GM12878 (cell line): ENCODE data around the gene TMEM88. TPM values are rescaled to one million over a fixed set of nuclear protein-coding genes. Genes with fewer than 3 reads are reported as not detected.

Experiments used
- ATAC-seq: fragments of 200-7000 bp; cut with Tn5 transposase; 3 replicates; pipeline ENCODE4 v1.9.1; 2020; ENCODE audit warnings: mild to moderate bottlenecking, moderate library complexity
- BruUV-seq: library from RNA; stranded (reverse); fragments of 400-500 nt; replicated peaks from 2 replicates; lab custom pipeline; 2021; lab: Mats Ljungman, UMichigan
- CTCF ChIA-PET: fragments of 300-600 bp; sonication (Branson Sonifier 250); formaldehyde crosslinking; extraction: SDS; loops from one replicate; lab custom pipeline; 2021; ENCODE audit warnings: inconsistent platforms; lab: Yijun Ruan, JAX
- POLR2A ChIA-PET: fragments of 350-600 bp; formaldehyde crosslinking; extraction: SDS; loops from one replicate; lab custom pipeline; 2021; ENCODE audit warnings: inconsistent platforms; lab: Charles Lee
- RAD21 ChIA-PET: fragments of 300-600 bp; sonication (Branson Sonifier 250); formaldehyde crosslinking; loops from one replicate; lab custom pipeline; 2023; ENCODE audit warnings: antibody characterized with exemption; ENCODE audit not compliant: unreplicated experiment; lab: Charles Lee
- SMC1A ChIA-PET: fragments of 300-600 bp; sonication (Branson Sonifier 250); formaldehyde crosslinking; loops from one replicate; lab custom pipeline; 2023; ENCODE audit not compliant: unreplicated experiment, uncharacterized antibody; lab: Charles Lee
- DNase-seq: peaks from one replicate; pipeline ENCODE4 v3.0.0-alpha.2; 2011; ENCODE audit warnings: low read depth, low spot score
- FAIRE-seq: peaks from 3 replicates; lab custom pipeline; 2011; peaks lifted over from hg19 to GRCh38; lab: Jason Lieb, UNC
- H2AFZ ChIP-seq: 2 replicates; pipeline ENCODE4 v1.6.0; 2011; ENCODE audit warnings: low read depth, low read length, control low read depth; ENCODE audit not compliant: control insufficient read depth
- H3K27ac ChIP-seq: 2 replicates; pipeline ENCODE4 v1.5.1; 2011; ENCODE audit warnings: control low read depth; ENCODE audit not compliant: control insufficient read depth, insufficient read depth
- H3K27me3 ChIP-seq, 2 experiments: replicated peaks in 1 of 2; 2 replicates each; pipeline versions ENCODE4 v1.6.0 to v1.6.1; 2011; ENCODE audit warnings: low read length in 1 of 2; ENCODE audit not compliant: control insufficient read depth in 2 of 2, insufficient read depth in 2 of 2
- H3K36me3 ChIP-seq, 2 experiments: 2 replicates each; pipeline ENCODE4 v1.5.1; 2011; ENCODE audit warnings: low read length in 1 of 2; ENCODE audit not compliant: control insufficient read depth in 2 of 2, insufficient read depth in 2 of 2
- H3K4me1 ChIP-seq: 2 replicates; pipeline ENCODE4 v1.6.1; 2011; ENCODE audit warnings: mild to moderate bottlenecking, low read length, moderate library complexity, mixed read lengths; ENCODE audit not compliant: control insufficient read depth, insufficient read depth
- H3K4me2 ChIP-seq: 2 replicates; pipeline ENCODE4 v1.6.0; 2011; ENCODE audit warnings: control low read depth; ENCODE audit not compliant: control insufficient read depth, insufficient read depth
- H3K4me3 ChIP-seq: fragments of 200-600 bp; sonication (generic); 2 replicates; pipeline ENCODE4 v1.5.1; 2016
- H3K79me2 ChIP-seq: 2 replicates; pipeline ENCODE4 v1.6.0; 2011; ENCODE audit warnings: low read length; ENCODE audit not compliant: control insufficient read depth, insufficient read depth
- H3K9ac ChIP-seq: 2 replicates; pipeline ENCODE4 v1.8.0; 2011; ENCODE audit warnings: low read length, control low read depth, mixed read lengths; ENCODE audit not compliant: control insufficient read depth, insufficient read depth
- H3K9me3 ChIP-seq: replicated peaks from 3 replicates; pipeline ENCODE4 v1.5.1; 2011; ENCODE audit warnings: mild to moderate bottlenecking, low read length; ENCODE audit not compliant: control insufficient read depth, insufficient read depth
- H4K20me1 ChIP-seq: 2 replicates; pipeline ENCODE4 v1.6.0; 2011; ENCODE audit not compliant: control insufficient read depth, insufficient read depth
- ATF3 ChIP-seq: IDR thresholded peaks from 2 replicates; pipeline ENCODE4 v1.6.1; 2011; ENCODE audit warnings: low read depth, mild to moderate bottlenecking, low read length, moderate library complexity, borderline replicate concordance; ENCODE audit errors: extremely low read depth
- BMI1 ChIP-seq: fragments of 450-650 bp; IDR thresholded peaks from 2 replicates; pipeline ENCODE4 v1.6.1; 2016; ENCODE audit warnings: mild to moderate bottlenecking, moderate library complexity, borderline replicate concordance
- CBX5 ChIP-seq: sonication (generic); IDR thresholded peaks from 2 replicates; pipeline ENCODE4 v1.6.1; 2016; ENCODE audit warnings: low read depth, moderate library complexity, mild to moderate bottlenecking, inconsistent platforms
- E4F1 ChIP-seq: fragments of 450-650 bp; IDR thresholded peaks from 2 replicates; pipeline ENCODE4 v1.6.1; 2018; ENCODE audit warnings: borderline replicate concordance, mild to moderate bottlenecking; ENCODE audit not compliant: partially characterized antibody
- JUND ChIP-seq: IDR thresholded peaks from 2 replicates; pipeline ENCODE4 v1.6.1; 2012; ENCODE audit warnings: low read depth, mild to moderate bottlenecking, low read length, improper control_type of control experiment, moderate library complexity
- KLF5 ChIP-seq: fragments of 450-650 bp; IDR thresholded peaks from 2 replicates; pipeline ENCODE4 v1.6.1; 2014; ENCODE audit warnings: mild to moderate bottlenecking; ENCODE audit not compliant: partially characterized antibody
- MLLT1 ChIP-seq: fragments of 450-650 bp; IDR thresholded peaks from 2 replicates; pipeline ENCODE4 v1.6.1; 2016; ENCODE audit warnings: mild to moderate bottlenecking
- MXI1 ChIP-seq: fragments of 150-350 bp; IDR thresholded peaks from 2 replicates; pipeline ENCODE4 v1.6.1; 2011; ENCODE audit warnings: low read depth, mild to moderate bottlenecking, inconsistent platforms, low read length, improper control_type of control experiment
- NRF1 ChIP-seq: conservative IDR thresholded peaks from 2 replicates; pipeline ENCODE4 v1.6.1; 2011; ENCODE audit warnings: mild to moderate bottlenecking, low read depth, low read length, improper control_type of control experiment
- POLR2A ChIP-seq: IDR thresholded peaks from 2 replicates; pipeline ENCODE4 v1.6.1; 2011; ENCODE audit warnings: low read depth, mild to moderate bottlenecking, low read length
- SP1 ChIP-seq: IDR thresholded peaks from one replicate; pipeline ENCODE4 v1.6.1; 2011; ENCODE audit warnings: low read depth, low read length
- SUZ12 ChIP-seq: fragments of 200-600 bp; sonication (generic); IDR thresholded peaks from one replicate; pipeline ENCODE4 v1.6.1; 2018; ENCODE audit warnings: antibody characterized with exemption, mild to moderate bottlenecking; ENCODE audit not compliant: unreplicated experiment
- WRNIP1 ChIP-seq: IDR thresholded peaks from 2 replicates; pipeline ENCODE4 v1.6.1; 2011; ENCODE audit warnings: low read depth, low read length, improper control_type of control experiment, borderline replicate concordance
- YBX1 ChIP-seq: fragments of 450-650 bp; IDR thresholded peaks from 2 replicates; pipeline ENCODE4 v1.6.1; 2016; ENCODE audit warnings: antibody characterized with exemption
- YY1 ChIP-seq: IDR thresholded peaks from 2 replicates; pipeline ENCODE4 v1.6.1; 2011; ENCODE audit warnings: low read depth, mild to moderate bottlenecking, low read length
- ZBTB33 ChIP-seq: fragments of 450-650 bp; IDR thresholded peaks from 2 replicates; pipeline ENCODE4 v1.6.1; 2017; ENCODE audit warnings: mild to moderate bottlenecking
- WGBS: methylation state at CpG from one replicate; pipeline ENCODE4 v1.1.6; 2016; ENCODE audit warnings: low lambda C conversion rate; ENCODE audit not compliant: insufficient replicate concordance, insufficient coverage; ENCODE audit errors: missing lambda C conversion rate; 5-methylcytosine and 5-hydroxymethylcytosine counted together
- in situ Hi-C: fragments of 300-500 bp; cut with MboI; formaldehyde crosslinking; loops from 9 replicates; pipeline ENCODE4 v1.14.3; 2018; ENCODE audit warnings: mixed read lengths
- intact Hi-C: fragments of 100-400 bp; cut with micrococcal nuclease; formaldehyde crosslinking; loops from one replicate; pipeline ENCODE4 v1.14.2; 2022; ENCODE audit not compliant: unreplicated experiment
- polyA plus RNA-seq, 11 experiments: library from polyadenylated mRNA; depleted of rRNA in 4 of 11; unstranded in 6 of 11; stranded (reverse) in 5 of 11; fragments of >200 nt; fragmentation: Nextera tagmentation in 4 of 11; fragmentation: Illumina TruSeq in 1 of 11; extraction: Ambion mirVana in 4 of 11; extraction: Trizol in 1 of 11; gene quantifications; 1 replicate in 1 of 11; 2 replicates in 10 of 11; pipeline versions ENCODE4 v1.2.1 to v1.2.3, GENCODE V29; 2011 to 2016; ENCODE audit warnings: inconsistent platforms in 2 of 11, missing spikeins in 2 of 11, low read depth in 1 of 11
- total RNA-seq, 4 experiments: library from RNA; depleted of rRNA in 3 of 4; stranded (reverse); fragments of >200 nt in 3 of 4; fragmentation: Illumina TruSeq in 1 of 4; extraction: Trizol in 1 of 4; gene quantifications; 2 replicates each; pipeline versions ENCODE4 v1.2.1 to v1.2.3, GENCODE V29; 2013 to 2021

Gene TMEM88
- total and polyA plus RNA-seq, 10 of the 15 experiments (the other 5 are each of a cell fraction or from before 2014, with no cell fraction given) = 0.21 to 2.2 (median 0.62) TPM; not detected in 5

- peak overlapping the region; percentile 100 for H3K4me2 ChIP-seq
- H3K27ac ChIP-seq = peak overlapping the region; percentile 99
- ATAC-seq (peak; percentile 37), FAIRE-seq (peak; percentile 41), DNase-seq (peak; percentile 70)
- H3K79me2 ChIP-seq = peaks cover 46% of the 10 kb centered on the region
- ChIA-PET SMC1A (no interaction called here), CTCF (interaction anchor here (2.2 to 5.7 kb wide), 3 partner anchors 10 to 18 kb away, joined by 7 to 57 read pairs (median 16); partner anchors contain the start of genes CYB5D1, KDM6B and NAA38), RAD21 (interaction anchor here (1.3 to 3.7 kb wide), 5 partner anchors 9 to 42 kb away, joined by 3 to 36 read pairs (median 4); partner anchors contain the start of genes KDM6B and NAA38), POLR2A (interaction anchor here (0.6 to 4.1 kb wide), 6 partner anchors 9 to 134 kb away, joined by 3 to 49 read pairs (median 4); partner anchors contain the start of genes CYB5D1, KDM6B and NAA38)
- no peaks in the 10 kb centered on the region for H3K27me3 ChIP-seq
- H3K9ac ChIP-seq = peak overlapping the region; percentile 97
- intact Hi-C loops (loop anchor here (1.0 to 2.0 kb wide), 2 partner anchors 8 to 13 kb away; partner anchors contain the start of gene NAA38), in situ Hi-C loops (no loop called here)
- H3K9me3 ChIP-seq = no peaks in the 10 kb centered on the region
- H3K4me3 ChIP-seq = peak overlapping the region; percentile 92
- peaks cover 34% of the 10 kb centered on the region for H3K4me1 ChIP-seq
- no peaks in the 10 kb centered on the region; the same call in none of the 2 replicates for H4K20me1 ChIP-seq
- no TSS peak for BruUV-seq
- H2AFZ ChIP-seq = peak overlapping the region; percentile 58
- WGBS = under 1% methylated on average over 42 of the region's 61 CpGs
- H3K36me3 ChIP-seq = peaks cover 5 to 14% of the 10 kb centered on the region in 2 experiments; a peak in 3 of 4 replicates
- TF ChIP-seq KLF5 (no peak), SP1 (peak; percentile 35), NRF1 (no peak), MLLT1 (peak; percentile 21; the same call in 1 of the 2 replicates), E4F1 (no peak), YY1 (no peak), SUZ12 (no peak), CBX5 (no peak), BMI1 (no peak), YBX1 (no peak), JUND (peak; percentile 18; the same call in 1 of the 2 replicates), WRNIP1 (no peak), ATF3 (no peak), MXI1 (peak; percentile 97), POLR2A (peak; percentile 65), ZBTB33 (no peak)
Observed at GRCh38 chr17:7843536-7844291, 11.2 kb upstream of the TMEM88 start.
